Measurements from ENCODE around the gene NID1.
"Not testable (repeated sequence)": the region's sequence is repeated elsewhere in the genome, so short reads cannot be mapped to it uniquely, and the experiment has no call there.

The NID1 gene

GRCh38 chr1:235999259-235999925, 65.5 kb downstream of the NID1 start:
- DNase-seq (ENCODE audit: low read depth), result peak; percentile 71

GRCh38 chr1:235998812-235999211, 66.1 kb downstream of the NID1 start:
- DNase-seq (ENCODE audit: low read depth), result no peak

- no peak for DNase-seq (ENCODE audit: low read depth)
Measured at GRCh38 chr1:235997931-235998330, 67.0 kb downstream of the NID1 start.

- DNase-seq (ENCODE audit: low read depth), result no peak
Measured at GRCh38 chr1:235997049-235997448, 67.8 kb downstream of the NID1 start.

- DNase-seq (ENCODE audit: low read depth), result no peak
Measured at GRCh38 chr1:235996048-235996785, 68.7 kb downstream of the NID1 start.

GRCh38 chr1:235995511-235995910, 69.4 kb downstream of the NID1 start:
- DNase-seq (ENCODE audit: low read depth), result no peak

GRCh38 chr1:235993652-235994051, 71.2 kb downstream of the NID1 start:
- DNase-seq (ENCODE audit: low read depth), result no peak

- no peak for DNase-seq (ENCODE audit: low read depth)
Measured at GRCh38 chr1:235992868-235993267, 72.0 kb downstream of the NID1 start.

GRCh38 chr1:235992346-235992745, 72.5 kb downstream of the NID1 start:
- no peak for DNase-seq (ENCODE audit: low read depth)

- no peak for DNase-seq (ENCODE audit: low read depth)
Measured at GRCh38 chr1:235990330-235990795, 74.5 kb downstream of the NID1 start.

- no peak for DNase-seq (ENCODE audit: low read depth)
Measured at GRCh38 chr1:235989105-235989504, 75.8 kb downstream of the NID1 start.

- DNase-seq (ENCODE audit: low read depth), result no peak
Measured at GRCh38 chr1:235986869-235987268, 78.0 kb downstream of the NID1 start.

GRCh38 chr1:235984041-235984825, 80.7 kb downstream of the NID1 start:
- no peak for DNase-seq (ENCODE audit: low read depth)

- no peak for DNase-seq (ENCODE audit: low read depth)
Measured at GRCh38 chr1:235980976-235981375, 83.9 kb downstream of the NID1 start.

- DNase-seq (ENCODE audit: low read depth), result no peak
Measured at GRCh38 chr1:235979716-235980333, 85.1 kb downstream of the NID1 start.

GRCh38 chr1:235979176-235979575, 85.7 kb downstream of the NID1 start:
- DNase-seq (ENCODE audit: low read depth), result no peak

- DNase-seq (ENCODE audit: low read depth), result no peak
Measured at GRCh38 chr1:235976490-235976889, 88.4 kb downstream of the NID1 start.

- DNase-seq (ENCODE audit: low read depth), result no peak
Measured at GRCh38 chr1:235974616-235975015, 90.3 kb downstream of the NID1 start.

GRCh38 chr1:235972691-235973090, 92.2 kb downstream of the NID1 start:
- not testable (repeated sequence) for DNase-seq (ENCODE audit: low read depth)

GRCh38 chr1:235972311-235972689, 92.6 kb downstream of the NID1 start:
- no peak for DNase-seq (ENCODE audit: low read depth)

GRCh38 chr1:235971571-235972310, 93.1 kb downstream of the NID1 start:
- DNase-seq (ENCODE audit: low read depth), result peak; percentile 83

- DNase-seq (ENCODE audit: low read depth), result no peak
Measured at GRCh38 chr1:235971020-235971419, 93.9 kb downstream of the NID1 start.

Data from stimulated activated CD4-positive, alpha-beta T cell treated with anti-CD3 and anti-CD28 coated beads, Interleukin-2, amount 100 ng/mL, for 4 hours (primary cell).